Epithelial cell of proximal tubule (primary cell): ENCODE data around the gene JARID2. TPM values are rescaled to one million over a fixed set of nuclear protein-coding genes. Genes with fewer than 3 reads are reported as not detected.

Experiments used
- DNase-seq: peaks from one replicate; pipeline ENCODE4 v3.0.0-alpha.2; 2011; ENCODE audit warnings: low read depth
- H3K4me3 ChIP-seq: 2 replicates; pipeline ENCODE4 v1.5.1; 2011; ENCODE audit warnings: low read depth, mild to moderate bottlenecking, low read length
- CTCF ChIP-seq: conservative IDR thresholded peaks from 2 replicates; pipeline ENCODE4 v1.5.1; 2012; ENCODE audit warnings: low read depth, mild to moderate bottlenecking, low read length
- total RNA-seq: library from RNA; depleted of rRNA; stranded (reverse); fragments of >200 nt; gene quantifications from 2 replicates; pipeline ENCODE4 v1.2.3, GENCODE V29; 2015

Gene JARID2
- total RNA-seq, 1 donor from 2014 or later: 5.1 TPM

DNA sequence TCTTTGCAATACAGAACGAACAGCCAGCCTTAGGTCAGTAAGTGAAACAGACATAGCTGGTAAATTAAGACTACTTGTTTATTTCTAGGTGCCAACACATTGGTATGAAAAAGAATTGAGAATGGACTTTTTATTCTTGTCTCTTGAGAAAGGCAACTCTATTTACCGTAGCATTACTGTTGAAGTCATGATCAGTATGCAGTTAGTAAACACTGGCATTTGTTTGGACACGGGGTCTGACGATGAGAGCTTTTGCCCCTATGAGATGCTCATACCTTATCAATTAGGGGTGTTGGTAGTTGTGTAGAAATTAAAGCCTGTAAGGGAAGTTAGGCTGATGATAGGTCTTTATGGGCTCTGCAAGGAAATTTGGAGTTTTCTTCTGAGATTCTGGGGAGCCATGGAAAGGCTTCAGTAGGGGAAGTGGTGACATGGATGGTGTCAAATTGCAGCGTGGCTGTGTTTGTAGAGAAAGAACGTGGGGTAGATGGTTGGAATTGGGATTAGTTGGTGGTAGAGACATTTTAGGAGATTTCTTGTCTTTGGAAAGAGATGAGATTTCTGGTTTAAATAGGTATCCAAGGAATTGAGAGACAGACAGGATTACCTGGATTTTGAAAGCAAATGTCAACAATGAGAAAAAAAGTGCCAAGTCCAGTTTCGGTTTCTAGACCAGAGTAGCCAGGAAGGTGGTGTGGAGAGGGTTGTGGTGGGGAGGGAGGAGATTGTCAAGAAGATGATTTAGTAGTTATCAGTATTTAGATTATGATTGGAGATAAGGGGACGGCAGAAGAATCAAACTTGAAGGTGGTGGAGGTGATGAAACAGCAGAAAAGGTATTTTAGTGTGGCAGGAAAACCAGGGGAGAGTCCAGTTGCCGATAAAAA, 116.6 kb downstream of the JARID2 start:
- no peak overlapping the region for H3K4me3 ChIP-seq
- DNase-seq: no peak
- TF ChIP-seq CTCF: no peak

DNA sequence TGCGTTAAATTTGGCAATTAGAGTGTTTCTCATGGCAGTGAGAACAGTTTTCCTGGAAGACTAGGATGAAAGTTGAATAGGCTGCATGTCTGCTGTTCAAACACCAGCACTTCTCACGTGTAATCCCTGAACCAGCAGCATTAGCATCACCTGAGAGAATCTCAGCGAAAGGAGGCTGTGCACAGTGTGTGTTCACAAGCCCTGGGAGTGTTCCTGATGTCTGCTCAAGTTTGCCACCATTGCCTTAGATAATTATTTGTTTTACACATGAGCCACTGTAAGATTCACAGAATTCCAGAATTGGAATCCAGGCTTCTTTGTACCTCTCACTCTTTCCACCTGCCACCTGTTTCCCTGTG, 117.3 kb downstream of the JARID2 start:
- DNase-seq: no peak
- H3K4me3 ChIP-seq: no peak overlapping the region
- TF ChIP-seq CTCF: no peak

GRCh38 chr6:15363523-15364400, 117.9 kb downstream of the JARID2 start:
- TF ChIP-seq CTCF: peak; percentile 12
- H3K4me3 ChIP-seq: no peak overlapping the region
- peak; percentile 22 for DNase-seq

DNA sequence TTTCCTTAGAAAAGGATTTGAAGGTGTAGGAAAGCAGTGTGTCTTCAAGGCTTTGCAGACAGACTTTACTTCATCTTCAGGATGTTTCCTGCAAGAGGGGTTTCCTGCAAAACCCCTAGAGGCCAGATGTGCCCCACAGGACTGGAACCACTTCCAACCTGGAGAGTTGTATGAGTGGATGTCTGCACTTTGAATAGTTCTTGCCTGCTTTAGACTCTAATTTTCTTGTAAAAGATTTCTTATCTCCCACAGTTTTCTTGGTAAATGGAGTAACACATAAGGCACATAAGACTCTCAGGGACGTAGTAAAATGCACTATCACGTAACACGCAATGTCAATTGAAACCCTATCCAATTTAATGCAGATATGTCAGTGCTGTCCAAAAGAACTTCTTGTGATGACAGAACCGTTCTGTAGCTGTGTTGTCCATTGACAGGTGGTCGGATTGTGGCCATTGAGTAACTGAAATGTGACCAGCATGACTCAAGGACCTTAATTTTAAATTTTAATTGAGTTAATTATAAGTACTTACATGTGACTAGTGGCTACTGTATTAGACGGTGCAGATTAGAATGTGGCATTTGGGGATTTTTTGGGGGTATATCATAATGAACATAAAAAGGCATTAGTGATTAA, 118.7 kb downstream of the JARID2 start:
- DNase-seq: no peak
- no peak for TF ChIP-seq CTCF
- H3K4me3 ChIP-seq: no peak overlapping the region

DNA sequence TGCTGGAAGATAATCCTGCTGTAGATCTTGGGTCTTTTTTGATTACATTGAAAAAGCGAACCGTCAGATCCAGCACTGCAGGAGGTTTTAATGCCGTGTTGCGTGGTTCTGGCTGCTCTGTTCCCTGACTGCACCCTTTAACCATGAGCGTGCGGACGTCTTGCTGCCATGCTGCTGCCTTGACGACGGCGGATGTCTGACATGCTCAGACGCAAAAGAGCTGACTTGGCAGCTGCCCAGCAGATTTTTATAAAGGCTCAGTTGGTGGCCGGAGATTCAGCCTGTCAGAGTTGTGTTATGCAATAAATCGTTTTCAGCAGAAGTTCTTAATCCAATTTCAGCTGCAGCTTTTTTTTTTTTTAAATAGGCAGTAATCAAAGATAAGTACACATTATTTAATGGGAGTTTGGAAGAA, 119.4 kb downstream of the JARID2 start:
- no peak overlapping the region for H3K4me3 ChIP-seq
- DNase-seq: peak; percentile 27
- no peak for TF ChIP-seq CTCF

DNA sequence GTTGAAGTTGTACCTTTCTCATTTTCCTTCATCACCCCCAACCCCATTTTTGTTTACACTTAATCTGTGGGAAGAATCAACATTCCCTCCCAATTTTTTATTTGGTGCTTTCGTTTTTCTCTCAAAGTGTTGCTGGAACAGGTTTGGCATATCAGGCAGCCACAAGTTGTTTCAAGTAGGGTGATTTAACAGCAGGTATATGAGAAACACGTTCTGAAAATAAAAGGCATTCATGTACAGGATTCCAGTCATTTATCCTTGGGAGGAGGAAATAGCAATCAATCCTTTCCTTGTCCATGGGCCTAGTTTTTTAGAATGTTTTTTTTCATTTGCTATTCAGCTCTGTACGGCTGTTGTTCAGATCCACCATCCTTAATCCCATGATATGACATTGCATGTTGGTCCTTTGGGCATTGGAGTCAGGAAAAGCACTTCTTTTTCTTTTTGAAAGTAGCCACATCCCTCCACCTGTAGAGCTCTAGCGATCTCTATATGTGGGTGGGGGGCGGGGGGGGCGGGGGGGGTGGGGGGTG, 120.2 kb downstream of the JARID2 start:
- DNase-seq: no peak
- H3K4me3 ChIP-seq: no peak overlapping the region
- no peak for TF ChIP-seq CTCF
